Tongue (tissue), 2 donors: ENCODE data around the gene GPR55. TPM values are rescaled to one million over a fixed set of nuclear protein-coding genes. Genes with fewer than 3 reads are reported as not detected.
"Not testable (repeated sequence)": the region's sequence is repeated elsewhere in the genome, so short reads cannot be mapped to it uniquely, and the experiment has no call there.

ENCODE experiments used
- DNase-seq: peaks from one replicate; pipeline ENCODE4 v3.0.0-alpha.2; 2015
- total RNA-seq: library from RNA; depleted of rRNA; stranded (reverse); fragments of >200 nt; gene quantifications from one replicate; pipeline ENCODE4 v1.2.3, GENCODE V29; 2014

GPR55 gene
- total RNA-seq, 1 donor from 2014 or later, result not detected

DNA sequence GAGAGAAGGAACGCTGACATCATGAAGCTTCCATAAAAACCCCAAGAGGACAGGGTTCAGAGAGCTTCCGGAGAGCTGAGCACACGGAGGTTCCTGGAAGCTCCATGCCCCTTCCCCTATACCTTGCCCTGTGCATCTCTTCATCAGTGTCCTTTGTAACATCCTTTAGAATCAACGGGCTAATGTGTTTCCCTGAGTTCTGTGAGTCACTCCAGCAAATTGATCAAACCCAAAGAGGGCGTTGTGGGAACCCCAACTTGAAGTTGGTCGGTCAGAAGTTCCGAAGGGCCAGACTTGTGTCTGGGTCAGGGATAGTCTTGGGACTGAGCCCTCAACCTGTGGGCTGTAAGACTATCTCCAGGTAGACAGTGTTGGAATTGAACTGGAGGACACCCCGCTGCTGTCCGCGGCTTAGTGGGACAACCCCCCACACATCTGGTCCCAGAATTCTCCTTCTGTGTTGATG is 25.9 kb upstream of the GPR55 start:
- DNase-seq, result no peak

DNA sequence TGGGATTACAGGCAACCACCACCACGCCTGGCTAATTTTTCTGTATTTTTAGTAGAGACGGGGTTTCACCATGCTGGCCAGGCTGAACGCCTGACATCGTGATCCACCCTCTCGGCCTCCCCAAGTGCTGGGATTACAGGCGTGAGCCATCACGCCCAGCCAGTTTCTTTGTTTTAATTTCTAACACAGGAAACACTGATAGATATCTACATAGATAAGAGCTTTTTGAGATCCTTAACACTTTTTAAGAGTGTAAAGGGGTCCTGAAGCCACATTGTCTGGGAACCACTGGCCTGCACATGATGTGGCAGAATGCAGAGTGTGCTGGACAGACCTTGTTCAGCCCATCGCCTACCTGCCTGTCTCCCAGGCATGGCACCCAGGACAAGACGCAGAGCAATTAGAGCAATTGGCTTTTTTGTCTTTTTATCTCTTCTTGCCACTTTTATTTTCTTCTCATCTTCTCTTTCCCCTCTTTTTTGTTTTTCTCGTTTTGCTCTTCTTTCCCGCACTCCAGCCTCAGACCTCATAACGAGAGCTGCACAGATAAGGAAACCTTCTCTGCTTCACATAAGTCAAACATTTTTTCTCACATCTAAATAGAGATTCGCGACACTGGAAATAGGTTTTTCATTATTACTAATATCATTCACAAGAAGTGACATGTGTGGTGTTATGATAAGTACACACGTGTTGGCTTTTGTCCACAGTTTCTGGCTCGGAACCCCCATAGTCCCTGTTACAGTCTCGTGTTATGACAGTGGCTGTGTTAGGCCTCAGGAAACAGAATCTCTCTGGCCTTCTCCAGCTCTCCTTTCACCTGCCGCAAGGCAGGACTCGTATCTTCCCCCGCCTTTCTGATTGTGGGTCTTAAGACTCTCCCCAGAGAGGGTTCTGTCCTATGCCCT is 25.2 kb upstream of the GPR55 start:
- no peak for DNase-seq

DNA sequence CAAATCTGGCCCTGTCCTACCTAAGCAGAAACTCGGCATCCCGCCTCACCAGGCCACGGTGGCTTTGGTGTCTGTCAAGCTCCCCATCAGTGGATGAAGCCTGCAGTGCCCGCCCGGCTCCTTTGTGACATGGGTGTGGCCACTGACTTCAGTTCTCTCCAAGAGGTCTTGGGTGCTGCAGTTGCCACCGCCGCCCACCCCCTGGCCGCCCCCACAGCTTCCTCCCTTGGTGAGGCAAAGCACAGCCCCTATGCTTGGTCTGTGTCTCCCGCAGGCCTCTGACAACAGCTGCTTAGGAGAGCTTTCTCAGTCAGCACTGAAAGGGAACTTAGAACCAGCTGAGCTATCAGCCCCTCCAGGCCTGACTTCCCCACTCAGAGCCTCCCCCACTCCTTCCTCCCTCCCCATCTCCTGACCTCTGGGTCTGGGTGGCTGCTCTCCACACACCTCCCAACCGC is 22.9 kb upstream of the GPR55 start:
- no peak for DNase-seq

DNA sequence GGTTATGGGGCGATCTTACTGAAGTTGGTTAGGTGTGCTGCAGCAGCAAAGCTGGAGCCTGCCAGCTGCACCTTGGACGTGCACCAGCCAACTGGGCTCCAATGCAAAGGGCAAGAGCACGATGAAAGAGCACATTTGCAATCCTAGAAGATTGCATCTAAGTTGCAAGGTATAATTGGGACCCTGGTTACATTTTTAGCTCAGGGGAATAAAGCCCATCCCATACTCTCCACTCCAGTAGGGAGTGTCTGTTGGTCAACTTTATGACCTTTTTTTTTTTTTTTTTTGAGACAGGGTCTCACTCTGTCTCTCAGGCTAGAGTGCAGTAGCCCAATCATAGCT is 22.2 kb upstream of the GPR55 start:
- no peak for DNase-seq

DNA sequence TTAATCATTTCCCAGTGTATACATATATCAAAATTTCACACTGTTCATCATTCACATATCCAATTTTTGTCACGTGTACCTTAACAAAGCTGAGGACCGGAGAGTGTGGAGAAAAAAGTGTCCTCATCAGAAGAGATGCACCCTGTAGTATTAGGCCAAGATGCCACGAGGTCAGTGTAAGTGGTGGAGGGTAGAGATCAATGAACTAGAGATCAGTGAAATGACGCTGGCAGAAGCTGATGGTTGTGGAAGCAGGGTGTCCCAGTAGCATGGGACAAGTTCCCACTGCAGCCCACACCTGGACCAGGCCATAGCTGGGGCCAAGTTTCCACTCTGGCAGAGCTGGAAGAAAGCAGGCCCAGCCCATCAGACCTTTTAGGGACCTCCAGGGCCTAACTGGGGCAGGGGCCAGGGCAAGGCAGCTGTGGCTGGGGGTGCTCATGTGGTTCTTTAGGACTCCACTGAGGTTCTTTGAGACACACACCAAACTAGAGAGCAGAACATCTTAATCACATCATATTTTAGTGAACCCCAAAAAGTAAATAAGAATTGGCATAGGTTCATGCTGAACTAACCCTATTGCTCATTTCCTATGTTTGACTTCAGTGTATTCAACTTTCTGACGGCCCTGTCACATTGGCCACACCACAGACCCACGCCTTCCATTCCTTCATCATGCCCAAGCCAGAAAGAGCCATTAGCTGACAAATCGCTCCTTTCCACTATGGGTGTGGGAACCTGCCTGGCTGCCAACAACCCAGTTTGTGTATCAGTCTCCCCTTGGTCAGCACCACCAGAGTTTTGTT is 21.6 kb upstream of the GPR55 start:
- DNase-seq, result no peak

DNA sequence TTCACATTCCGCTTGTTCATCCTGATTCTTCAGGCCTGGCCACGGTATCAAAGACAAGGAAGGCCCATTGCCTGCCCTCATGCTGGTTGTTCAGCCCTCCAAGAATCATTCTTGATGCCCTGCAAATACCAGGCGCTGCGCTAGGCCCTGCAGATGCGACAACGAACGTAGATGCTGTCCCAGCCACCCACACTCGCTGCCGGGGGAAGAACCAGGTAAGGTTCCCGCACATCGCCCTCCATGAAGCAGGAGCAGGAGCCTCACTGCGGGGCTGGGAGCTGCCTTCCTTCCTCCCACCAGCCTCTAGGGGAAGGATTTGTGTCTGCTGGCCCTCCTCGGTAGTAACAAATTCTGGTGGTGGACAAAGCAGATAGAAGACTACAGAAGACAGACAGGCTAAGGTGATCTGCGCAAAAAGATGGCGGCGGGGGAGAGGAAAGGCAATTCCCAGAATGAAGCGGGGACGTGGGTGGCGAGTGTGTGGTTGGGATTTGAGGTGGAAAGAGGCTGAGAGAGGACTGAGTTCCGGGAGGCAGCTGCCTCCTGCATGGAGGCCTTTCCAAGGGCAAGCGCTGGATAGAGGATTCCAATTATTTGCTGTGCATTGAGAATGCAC is 19.8 kb upstream of the GPR55 start:
- no peak for DNase-seq

DNA sequence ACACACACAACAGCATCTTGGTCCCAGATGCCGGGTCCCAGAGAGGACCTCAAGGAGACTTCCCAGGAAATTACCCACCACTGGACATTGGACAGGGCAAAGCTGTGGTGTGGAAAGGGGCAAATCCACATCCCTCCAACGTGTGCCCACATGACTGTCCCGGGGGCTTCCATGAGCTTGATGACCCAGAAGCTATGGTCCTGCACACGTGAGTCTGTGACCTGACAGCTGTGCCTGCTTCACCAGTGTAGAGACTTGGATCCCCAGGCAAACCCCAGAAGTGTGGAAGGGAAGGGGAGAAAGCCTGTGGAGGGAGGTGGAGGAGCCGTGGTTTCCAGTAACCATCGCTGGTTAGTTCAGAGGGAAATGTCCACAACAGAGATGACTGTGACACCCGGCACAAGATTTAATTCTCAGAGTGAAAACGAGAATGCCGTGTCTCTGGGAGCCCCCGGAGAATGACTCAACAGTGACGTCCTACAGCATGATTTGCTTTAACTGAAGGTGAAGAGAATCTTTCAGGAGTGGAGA is 19.1 kb upstream of the GPR55 start:
- DNase-seq, result no peak

DNA sequence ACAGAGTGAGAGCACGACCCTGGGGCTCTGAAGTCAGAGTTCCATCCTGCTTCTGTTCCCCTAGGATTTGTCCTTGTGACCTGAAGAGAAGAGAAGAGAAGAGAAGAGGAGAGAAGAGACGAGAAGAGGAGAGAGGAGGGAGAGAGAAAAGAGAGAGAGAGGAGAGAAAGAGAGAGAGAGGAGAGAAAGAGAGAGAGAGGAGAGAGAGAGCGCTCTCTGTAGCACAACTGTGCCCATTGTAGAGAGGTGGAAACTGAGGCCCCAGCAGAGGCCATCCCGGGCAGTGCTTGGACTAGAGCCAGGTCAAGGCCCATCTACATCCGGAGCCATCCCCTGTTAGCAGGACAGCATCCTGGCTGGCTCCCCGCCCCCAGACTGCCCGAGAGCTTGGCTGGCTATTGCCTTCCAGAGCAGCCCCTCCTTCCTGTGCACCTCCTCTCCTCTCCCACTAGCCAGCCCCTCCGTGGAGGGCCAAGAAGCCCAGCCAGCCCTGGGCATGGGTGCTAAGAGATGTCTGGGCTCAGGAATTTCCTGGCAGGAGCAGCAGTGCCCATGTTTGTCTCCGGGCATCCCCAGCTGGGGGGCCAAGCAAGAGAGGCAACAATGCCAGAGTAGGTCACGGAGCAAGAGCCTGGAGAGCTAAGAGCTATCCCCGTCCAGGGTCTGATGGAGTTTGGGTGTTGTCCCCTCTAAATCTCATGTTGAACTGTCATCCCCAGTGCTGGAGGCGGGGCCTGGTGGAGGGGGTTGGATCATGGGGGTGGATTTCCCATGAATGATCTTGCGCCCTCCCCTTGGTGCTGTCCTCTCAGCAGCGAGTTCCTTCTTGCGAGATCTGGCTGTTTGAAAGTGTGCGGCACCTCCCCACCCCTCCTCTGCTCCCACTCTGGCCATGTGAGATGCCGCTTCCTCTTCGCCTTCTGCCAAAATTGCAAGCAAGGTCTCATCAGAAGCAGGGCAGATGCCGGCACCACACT is 18.2 kb upstream of the GPR55 start:
- DNase-seq, result no peak

DNA sequence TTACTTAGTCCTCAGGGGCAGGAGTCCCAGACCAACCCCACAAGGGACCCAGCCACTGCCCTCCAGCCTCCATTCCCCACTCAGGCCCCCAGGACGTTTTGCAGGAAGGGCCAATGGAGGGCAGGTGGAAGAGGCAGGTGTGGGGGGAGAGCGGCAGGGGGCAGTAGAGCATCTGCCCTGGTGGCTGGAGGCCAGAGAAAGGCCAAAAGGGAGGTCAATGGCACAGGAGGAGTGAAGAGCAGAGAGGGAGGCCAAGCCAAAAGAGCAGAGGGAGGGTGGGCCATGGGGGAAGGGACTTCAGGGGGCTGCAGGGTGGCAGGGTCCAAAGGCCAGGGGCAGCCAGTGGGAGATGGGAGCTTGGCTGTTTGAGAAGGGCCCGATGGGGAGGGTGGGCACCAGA is 17.3 kb upstream of the GPR55 start:
- no peak for DNase-seq

DNA sequence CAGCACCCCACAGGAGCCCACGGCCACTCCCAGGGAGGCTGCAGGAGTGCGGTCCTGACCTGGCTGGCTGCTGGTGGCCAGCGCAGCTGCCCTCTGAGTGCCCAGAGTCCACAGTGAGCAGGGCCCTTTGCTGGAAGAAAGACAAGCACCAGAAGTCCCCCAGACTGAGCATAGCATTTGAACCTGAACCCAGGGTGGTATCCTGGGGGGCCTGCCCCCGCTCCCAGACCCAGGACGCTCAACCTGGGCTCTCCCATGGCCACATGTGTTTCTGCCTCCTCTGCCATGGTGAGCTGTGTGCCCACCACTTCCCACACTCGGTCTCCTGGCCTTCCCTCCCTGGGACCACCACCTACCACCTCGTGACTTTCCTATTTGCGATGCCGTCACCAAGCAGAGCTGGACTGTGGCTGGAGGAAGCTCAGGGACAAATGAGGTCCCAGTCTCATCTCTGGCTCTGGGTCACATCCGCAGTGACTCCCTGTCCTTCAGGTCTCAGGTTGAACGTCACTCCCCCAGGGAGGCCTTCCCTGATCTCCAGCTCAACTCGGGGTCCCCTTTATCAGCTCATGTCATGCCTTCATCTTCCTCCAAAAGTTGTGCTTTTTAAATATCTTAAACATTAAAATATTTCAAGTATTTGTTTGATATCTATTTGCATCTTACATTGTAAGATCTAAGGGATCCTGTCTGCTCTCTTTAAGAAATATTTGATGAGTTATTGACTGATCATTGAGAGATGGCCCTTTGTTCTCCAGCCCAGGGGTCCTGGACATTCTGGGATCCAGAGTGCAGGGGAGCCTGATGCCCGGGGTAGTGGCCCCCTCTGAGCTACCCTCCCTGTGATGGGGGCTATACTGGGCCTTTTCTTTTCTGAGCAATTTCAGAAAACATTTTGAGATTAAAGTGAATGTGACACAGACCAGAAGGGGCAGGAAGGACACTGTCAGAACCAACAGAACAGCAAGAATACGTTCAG is 16.4 kb upstream of the GPR55 start:
- DNase-seq, result no peak

DNA sequence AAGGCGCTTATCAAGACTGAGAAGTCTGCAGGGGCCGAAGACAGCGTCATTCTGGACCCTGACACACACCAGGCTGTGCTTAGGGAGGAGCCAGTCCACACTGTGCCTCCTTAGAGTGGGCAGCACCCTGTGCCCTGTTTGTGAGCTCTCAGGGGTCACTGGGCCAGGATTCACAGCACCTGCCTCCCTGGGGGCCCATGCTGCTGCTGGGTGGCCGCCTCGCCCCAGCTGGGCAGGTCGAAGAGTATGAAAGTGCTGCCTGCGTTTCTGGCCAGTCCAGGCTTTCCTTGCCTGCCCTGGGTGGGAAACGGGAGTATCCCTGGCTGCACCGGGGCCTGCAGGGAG is 15.4 kb upstream of the GPR55 start:
- no peak for DNase-seq

DNA sequence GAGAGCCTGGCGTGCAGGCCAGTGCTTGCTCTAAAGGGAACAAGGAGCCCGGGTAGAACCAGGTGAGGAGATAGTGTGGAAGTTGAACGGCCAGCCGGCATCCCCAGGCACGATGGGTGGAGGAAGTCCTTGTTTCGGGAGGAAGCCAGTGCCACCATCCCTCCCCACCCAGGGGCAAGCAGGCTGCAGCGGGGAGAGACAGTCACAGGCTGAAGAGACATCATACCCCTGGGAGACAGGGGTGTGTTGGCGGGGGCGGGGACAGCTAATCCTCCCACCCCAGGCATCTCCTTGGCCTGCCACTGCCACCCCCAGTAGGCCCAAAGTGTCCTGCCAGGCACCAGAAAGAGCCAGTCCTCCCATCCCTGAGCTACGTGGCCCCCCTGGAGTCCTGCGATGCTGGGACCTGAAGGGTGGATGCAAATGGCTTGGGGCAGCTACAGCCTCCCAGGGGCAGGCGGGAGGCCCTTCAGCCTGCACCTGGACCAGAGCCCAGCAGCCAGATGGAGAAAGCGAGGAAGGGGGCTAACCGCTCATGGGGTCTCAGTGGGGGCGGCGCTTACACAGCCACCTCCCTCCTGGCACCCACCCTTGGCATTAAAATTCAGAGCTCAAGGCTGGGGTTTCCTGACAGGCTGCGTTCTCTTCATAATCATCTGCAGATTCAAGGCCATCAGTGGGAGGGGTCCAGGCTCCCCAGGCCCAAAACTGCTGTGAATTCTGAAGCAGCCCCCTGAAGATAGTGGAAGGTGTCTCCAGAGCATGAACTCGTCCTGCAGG is 14.8 kb upstream of the GPR55 start:
- no peak for DNase-seq

DNA sequence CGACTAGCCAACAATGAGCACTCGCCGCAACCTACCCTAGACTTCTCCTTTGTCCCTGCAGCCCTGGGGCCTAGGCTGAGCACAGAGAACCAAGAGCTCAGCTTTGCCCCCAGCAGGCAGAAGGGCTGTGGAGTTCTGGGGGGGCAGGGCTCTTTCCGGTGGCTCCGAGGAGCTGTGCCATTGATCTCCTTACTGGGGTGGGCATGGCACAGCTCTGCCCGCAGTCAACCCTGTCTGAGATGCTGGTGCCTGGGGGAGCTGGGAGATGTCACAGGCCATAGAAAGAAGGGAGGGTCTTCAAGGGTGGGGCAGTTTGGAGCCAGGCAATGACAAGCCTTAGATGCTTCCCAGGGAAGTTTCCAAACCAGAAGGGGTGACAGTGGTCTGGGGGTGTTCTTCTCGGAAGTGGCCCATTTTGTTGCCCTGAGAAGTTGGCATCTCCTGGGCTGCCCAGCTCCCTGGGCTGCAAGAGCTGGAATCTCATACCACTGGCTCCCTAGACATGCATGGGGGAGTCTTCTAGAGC is 14.1 kb upstream of the GPR55 start:
- DNase-seq, result no peak

DNA sequence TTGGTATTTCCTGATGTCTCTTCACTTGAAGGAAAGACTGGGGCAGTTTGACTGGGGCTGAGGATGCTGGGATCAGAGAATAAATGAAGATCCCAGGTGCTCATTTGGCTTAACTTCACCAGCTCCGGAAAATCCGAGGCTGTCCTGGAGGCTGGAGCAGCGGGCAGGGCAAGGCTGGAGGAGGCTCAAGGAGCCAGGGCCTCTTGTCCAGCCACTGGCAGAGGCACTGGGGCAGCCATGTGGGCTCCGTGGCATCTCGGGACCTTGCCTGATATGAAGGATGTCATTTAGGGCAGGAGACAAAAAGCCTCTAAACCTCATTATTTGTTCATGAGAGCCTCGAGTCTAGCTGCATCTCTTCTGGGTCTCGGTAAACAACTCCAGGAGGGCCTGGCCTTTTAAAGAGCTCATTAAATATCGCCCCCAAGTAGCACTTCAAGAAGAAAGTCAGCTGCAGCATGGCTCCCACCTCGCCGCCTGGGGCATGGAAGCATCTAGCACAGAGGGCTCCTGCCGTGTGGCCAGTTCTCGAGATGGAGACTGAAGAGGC is 13.5 kb upstream of the GPR55 start:
- no peak for DNase-seq

DNA sequence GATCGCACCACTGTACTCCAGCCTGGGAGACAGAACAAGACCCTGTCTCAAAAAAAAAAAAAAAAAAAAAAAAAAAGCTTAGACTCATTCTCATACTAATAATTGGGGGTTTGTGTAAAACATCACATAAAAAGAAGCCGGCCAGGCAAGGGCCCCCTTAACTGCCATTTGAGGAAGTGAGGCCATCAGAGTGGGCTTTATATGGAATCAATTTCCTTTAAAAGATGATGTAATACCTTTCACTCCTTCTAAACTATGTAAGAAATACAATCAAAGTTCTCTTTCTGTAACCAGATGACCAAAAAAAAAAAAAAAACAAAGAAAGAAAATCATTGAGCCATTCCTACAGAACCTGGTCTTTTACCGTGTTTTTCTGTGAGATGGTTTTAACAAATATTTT is 13.1 kb upstream of the GPR55 start:
- no peak for DNase-seq

DNA sequence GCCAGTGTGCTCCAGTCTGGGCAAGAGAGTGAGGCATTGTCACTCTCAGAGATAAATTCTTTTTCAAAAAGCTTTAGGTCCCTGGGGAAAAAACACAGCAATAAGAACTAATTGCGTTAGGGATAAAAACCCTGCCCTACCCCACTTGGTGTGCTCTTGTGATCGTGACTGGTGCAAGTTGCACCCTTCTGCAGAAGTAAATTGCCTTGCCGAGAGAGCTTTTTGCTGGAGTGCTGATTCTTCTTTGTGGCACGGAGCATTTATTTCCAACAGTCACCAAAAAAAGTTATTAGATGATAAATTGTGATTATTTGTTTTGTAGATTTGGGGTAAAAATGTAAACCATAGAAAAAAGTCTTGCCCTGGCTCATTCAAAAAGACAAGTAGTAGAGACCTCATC is 12.3 kb upstream of the GPR55 start:
- no peak for DNase-seq

DNA sequence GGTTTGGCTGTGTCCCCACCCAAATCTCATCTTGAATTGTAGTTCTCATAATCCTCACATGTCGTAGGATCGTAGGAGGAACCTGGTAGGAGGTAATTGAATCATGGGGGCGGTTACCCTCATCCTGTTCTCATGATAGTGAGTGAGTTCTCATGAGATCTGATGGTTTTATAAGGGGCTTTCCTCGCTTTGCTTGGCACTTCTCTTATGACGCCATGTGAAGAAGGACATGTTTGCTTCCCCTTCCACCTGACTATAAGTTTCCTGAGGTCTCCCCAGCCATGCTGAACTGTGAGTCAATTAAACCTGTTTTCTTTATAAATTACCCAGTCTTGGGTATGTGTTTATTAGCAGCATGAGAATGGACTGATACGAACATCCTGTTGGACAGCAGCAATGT is 11.2 kb upstream of the GPR55 start:
- DNase-seq, result not testable (repeated sequence)

DNA sequence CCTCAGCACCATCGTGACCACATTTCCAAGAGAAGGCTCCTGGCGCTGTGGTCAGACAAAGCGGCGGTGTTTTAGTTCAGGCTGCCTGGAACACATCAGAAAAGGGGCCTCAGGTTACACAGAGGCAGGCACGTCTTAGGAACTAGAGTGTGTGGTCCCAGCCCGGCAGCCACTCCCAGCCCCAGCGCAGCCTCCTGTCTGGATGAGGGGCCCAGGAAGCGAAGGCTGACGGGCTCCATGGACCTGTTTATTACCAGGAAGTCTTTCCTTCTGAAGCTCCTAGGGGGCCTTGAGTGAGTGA is 10.0 kb upstream of the GPR55 start:
- peak; percentile 30 for DNase-seq
